Measurements from ENCODE around the gene UVRAG.

Gene UVRAG

DNA sequence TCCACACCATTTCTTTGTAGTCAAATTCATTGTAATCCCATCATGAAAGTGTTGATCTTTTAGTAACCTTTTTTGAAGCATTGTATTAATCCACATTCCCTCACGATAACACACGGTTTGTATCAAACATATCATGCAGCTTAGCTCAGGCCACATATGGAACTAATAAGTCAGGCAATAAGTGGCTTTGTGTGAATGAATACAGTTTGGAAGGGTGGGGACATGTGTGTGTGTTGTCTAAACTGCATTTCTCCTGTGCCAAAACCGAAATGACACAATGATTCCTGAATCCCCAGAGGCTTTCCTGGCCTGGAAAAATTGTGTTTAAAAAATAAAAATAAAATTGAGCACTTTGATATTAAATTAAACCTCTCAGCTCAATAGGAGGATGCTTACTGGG is 293.0 kb downstream of the UVRAG start:
- Histone ChIP-seq H3K27me3 (ENCODE audit: control insufficient read depth in 5 of 5, insufficient read depth in 4 of 5, low read length in 5 of 5) (no peaks in the 10 kb centered on the region), H3K27ac (ENCODE audit: low read depth, low read length) (no peak overlapping the region), H3K9me3 (ENCODE audit: control insufficient read depth in 5 of 5, low read length in 5 of 5) (peaks cover 0 to 4% (median 0%) of the 10 kb centered on the region in 5 donors), H3K4me3 (ENCODE audit: low read depth in 1 of 5, low read length in 5 of 5) (no peak overlapping the region), H3K4me1 (ENCODE audit: control insufficient read depth in 5 of 5, insufficient read depth in 5 of 5, low read length in 5 of 5) (peaks cover 0 to 17% (median 12%) of the 10 kb centered on the region in 5 donors), H3K9ac (ENCODE audit: low read length in 5 of 5) (no peak overlapping the region), H3K36me3 (ENCODE audit: control insufficient read depth in 5 of 5, insufficient read depth in 5 of 5, low read length in 5 of 5) (no peaks in the 10 kb centered on the region)

DNA sequence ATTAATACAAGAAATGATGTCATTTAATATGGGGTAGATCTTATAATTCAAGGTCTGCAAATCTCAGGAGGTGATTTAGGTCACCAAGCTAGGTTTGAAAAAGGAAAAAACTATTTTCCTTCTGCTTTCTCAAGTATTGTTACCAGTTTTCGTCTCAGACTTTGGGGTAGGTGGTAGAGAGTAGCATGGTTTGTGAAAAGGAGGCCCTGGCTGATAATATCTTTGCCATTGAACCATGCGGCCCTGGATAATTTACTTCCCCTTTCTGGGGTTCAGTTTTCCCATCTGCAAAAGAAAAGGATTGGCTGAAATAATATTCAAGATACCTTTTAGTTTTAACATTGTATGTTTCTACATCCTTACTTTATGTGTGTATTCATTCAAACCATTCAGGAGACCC is 299.2 kb downstream of the UVRAG start:
- Histone ChIP-seq H3K4me1 (ENCODE audit: control insufficient read depth in 5 of 5, insufficient read depth in 5 of 5, low read length in 5 of 5) (peaks cover 0 to 8% (median 0%) of the 10 kb centered on the region in 5 donors), H3K4me3 (ENCODE audit: low read depth in 1 of 5, low read length in 5 of 5) (no peak overlapping the region), H3K9me3 (ENCODE audit: control insufficient read depth in 5 of 5, low read length in 5 of 5) (peaks cover 0 to 4% (median 0%) of the 10 kb centered on the region in 5 donors)

DNA sequence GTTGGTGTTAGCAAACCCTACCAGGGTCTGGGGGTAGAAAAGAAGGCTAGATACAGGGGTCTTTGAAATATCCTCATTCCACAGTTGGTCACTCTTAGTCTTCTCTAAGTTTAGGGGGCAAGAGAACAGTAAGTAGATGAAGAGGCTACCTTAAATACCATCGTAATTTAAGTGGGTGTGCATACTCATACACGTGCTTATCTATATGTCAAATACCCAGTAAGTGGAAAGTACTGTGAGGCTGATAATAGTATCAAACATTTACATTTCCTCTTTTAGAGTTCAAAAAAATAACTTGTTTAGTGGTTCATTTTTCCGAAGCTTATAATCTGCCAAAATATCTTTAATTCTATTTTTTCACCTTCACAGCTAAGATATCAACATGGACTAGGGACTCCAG is 300.5 kb downstream of the UVRAG start:
- no peak overlapping the region for H3K27ac ChIP-seq (ENCODE audit: low read depth, low read length)
- no peak overlapping the region for H3K9ac ChIP-seq (ENCODE audit: low read length in 5 of 5)
- peaks cover 0 to 4% (median 0%) of the 10 kb centered on the region in 5 donors for H3K9me3 ChIP-seq (ENCODE audit: control insufficient read depth in 5 of 5, low read length in 5 of 5)
- no peaks in the 10 kb centered on the region for H3K27me3 ChIP-seq (ENCODE audit: control insufficient read depth in 5 of 5, insufficient read depth in 4 of 5, low read length in 5 of 5)
- H3K4me1 ChIP-seq (ENCODE audit: control insufficient read depth in 5 of 5, insufficient read depth in 5 of 5, low read length in 5 of 5): peaks cover 2 to 21% (median 13%) of the 10 kb centered on the region in 5 donors
- H3K4me3 ChIP-seq (ENCODE audit: low read depth in 1 of 5, low read length in 5 of 5): no peak overlapping the region
- H3K36me3 ChIP-seq (ENCODE audit: control insufficient read depth in 5 of 5, insufficient read depth in 5 of 5, low read length in 5 of 5): peaks cover 8 to 11% (median 9%) of the 10 kb centered on the region in 5 donors

More for the DNA sequence above, 299.2 kb downstream of the UVRAG start:
- Histone ChIP-seq H3K27ac (ENCODE audit: low read depth, low read length) (no peak overlapping the region), H3K36me3 (ENCODE audit: control insufficient read depth in 5 of 5, insufficient read depth in 5 of 5, low read length in 5 of 5) (peaks cover 8 to 11% (median 9%) of the 10 kb centered on the region in 5 donors), H3K27me3 (ENCODE audit: control insufficient read depth in 5 of 5, insufficient read depth in 4 of 5, low read length in 5 of 5) (no peaks in the 10 kb centered on the region), H3K9ac (ENCODE audit: low read length in 5 of 5) (no peak overlapping the region)

DNA sequence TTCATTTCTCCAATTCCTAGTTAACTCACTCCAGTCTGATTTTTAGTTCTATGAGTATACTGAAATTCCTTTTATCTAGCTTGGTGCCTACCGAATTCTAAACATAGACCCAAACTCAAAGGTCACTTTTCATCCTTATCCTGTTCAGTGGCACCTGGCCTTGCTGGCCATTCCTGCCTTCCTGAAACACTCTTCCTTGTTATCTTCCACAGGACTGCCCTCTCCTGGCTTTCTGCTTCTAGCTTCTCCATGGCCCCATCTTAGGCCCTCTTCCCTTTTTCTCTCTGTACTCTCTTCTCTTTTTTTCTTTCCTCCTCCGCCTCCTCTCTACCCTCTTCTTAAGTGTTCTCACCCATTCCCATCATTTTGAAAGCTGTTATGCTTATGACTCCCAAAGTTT is 304.0 kb downstream of the UVRAG start:
- Histone ChIP-seq H3K4me1 (ENCODE audit: control insufficient read depth in 5 of 5, insufficient read depth in 5 of 5, low read length in 5 of 5) (peaks cover 7 to 45% (median 34%) of the 10 kb centered on the region in 5 donors), H3K36me3 (ENCODE audit: control insufficient read depth in 5 of 5, insufficient read depth in 5 of 5, low read length in 5 of 5) (peaks cover 8 to 11% (median 9%) of the 10 kb centered on the region in 5 donors), H3K27ac (ENCODE audit: low read depth, low read length) (peak overlapping the region; percentile 51)

GRCh38 chr11:76119779-76120178 is 304.8 kb downstream of the UVRAG start:
- Histone ChIP-seq H3K9ac (ENCODE audit: low read length in 5 of 5) (no peak overlapping the region), H3K27ac (ENCODE audit: low read depth, low read length) (peak overlapping the region; percentile 51), H3K27me3 (ENCODE audit: control insufficient read depth in 5 of 5, insufficient read depth in 4 of 5, low read length in 5 of 5) (no peaks in the 10 kb centered on the region), H3K9me3 (ENCODE audit: control insufficient read depth in 5 of 5, low read length in 5 of 5) (no peaks in the 10 kb centered on the region), H3K4me1 (ENCODE audit: control insufficient read depth in 5 of 5, insufficient read depth in 5 of 5, low read length in 5 of 5) (peaks cover 7 to 47% (median 41%) of the 10 kb centered on the region in 5 donors), H3K4me3 (ENCODE audit: low read depth in 1 of 5, low read length in 5 of 5) (peak overlapping the region in 4 of 5 donors; percentile 43 to 52 (median 48)), H3K36me3 (ENCODE audit: control insufficient read depth in 5 of 5, insufficient read depth in 5 of 5, low read length in 5 of 5) (peaks cover 8 to 11% (median 9%) of the 10 kb centered on the region in 5 donors)

More for the DNA sequence above, 304.0 kb downstream of the UVRAG start:
- H3K4me3 ChIP-seq (ENCODE audit: low read depth in 1 of 5, low read length in 5 of 5): peak overlapping the region in 4 of 5 donors; percentile 43 to 52 (median 48)
- H3K9me3 ChIP-seq (ENCODE audit: control insufficient read depth in 5 of 5, low read length in 5 of 5): no peaks in the 10 kb centered on the region
- H3K27me3 ChIP-seq (ENCODE audit: control insufficient read depth in 5 of 5, insufficient read depth in 4 of 5, low read length in 5 of 5): no peaks in the 10 kb centered on the region
- H3K9ac ChIP-seq (ENCODE audit: low read length in 5 of 5): peak overlapping the region in 3 of 5 donors; percentile 9 to 32 (median 19)

GRCh38 chr11:76120513-76121101 is 305.6 kb downstream of the UVRAG start:
- no peaks in the 10 kb centered on the region for H3K9me3 ChIP-seq (ENCODE audit: control insufficient read depth in 5 of 5, low read length in 5 of 5)
- H3K4me1 ChIP-seq (ENCODE audit: control insufficient read depth in 5 of 5, insufficient read depth in 5 of 5, low read length in 5 of 5): peaks cover 7 to 56% (median 48%) of the 10 kb centered on the region in 5 donors
- peak overlapping the region; percentile 51 for H3K27ac ChIP-seq (ENCODE audit: low read depth, low read length)
- H3K4me3 ChIP-seq (ENCODE audit: low read depth in 1 of 5, low read length in 5 of 5): peak overlapping the region in 3 of 5 donors; percentile 8 to 39 (median 24)
- peak overlapping the region in 2 of 5 donors; percentile 7 to 30 for H3K9ac ChIP-seq (ENCODE audit: low read length in 5 of 5)
- peaks cover 8 to 11% (median 9%) of the 10 kb centered on the region in 5 donors for H3K36me3 ChIP-seq (ENCODE audit: control insufficient read depth in 5 of 5, insufficient read depth in 5 of 5, low read length in 5 of 5)
- no peaks in the 10 kb centered on the region for H3K27me3 ChIP-seq (ENCODE audit: control insufficient read depth in 5 of 5, insufficient read depth in 4 of 5, low read length in 5 of 5)

- Histone ChIP-seq H3K9me3 (ENCODE audit: control insufficient read depth in 5 of 5, low read length in 5 of 5) (no peaks in the 10 kb centered on the region), H3K9ac (ENCODE audit: low read length in 5 of 5) (no peak overlapping the region), H3K36me3 (ENCODE audit: control insufficient read depth in 5 of 5, insufficient read depth in 5 of 5, low read length in 5 of 5) (no peaks in the 10 kb centered on the region), H3K27me3 (ENCODE audit: control insufficient read depth in 5 of 5, insufficient read depth in 4 of 5, low read length in 5 of 5) (no peaks in the 10 kb centered on the region), H3K27ac (ENCODE audit: low read depth, low read length) (peak overlapping the region; percentile 63), H3K4me3 (ENCODE audit: low read depth in 1 of 5, low read length in 5 of 5) (no peak overlapping the region), H3K4me1 (ENCODE audit: control insufficient read depth in 5 of 5, insufficient read depth in 5 of 5, low read length in 5 of 5) (peaks cover 7 to 57% (median 50%) of the 10 kb centered on the region in 5 donors)
These were observed 308.2 kb downstream of the UVRAG start for GRCh38 chr11:76123248-76123647.

- peaks cover 9 to 64% (median 53%) of the 10 kb centered on the region in 5 donors for H3K4me1 ChIP-seq (ENCODE audit: control insufficient read depth in 5 of 5, insufficient read depth in 5 of 5, low read length in 5 of 5)
- no peak overlapping the region for H3K4me3 ChIP-seq (ENCODE audit: low read depth in 1 of 5, low read length in 5 of 5)
- H3K9me3 ChIP-seq (ENCODE audit: control insufficient read depth in 5 of 5, low read length in 5 of 5): no peaks in the 10 kb centered on the region
- peak overlapping the region in 2 of 5 donors; percentile 19 to 44 for H3K9ac ChIP-seq (ENCODE audit: low read length in 5 of 5)
- H3K27me3 ChIP-seq (ENCODE audit: control insufficient read depth in 5 of 5, insufficient read depth in 4 of 5, low read length in 5 of 5): no peaks in the 10 kb centered on the region
- H3K36me3 ChIP-seq (ENCODE audit: control insufficient read depth in 5 of 5, insufficient read depth in 5 of 5, low read length in 5 of 5): no peaks in the 10 kb centered on the region
- H3K27ac ChIP-seq (ENCODE audit: low read depth, low read length): peak overlapping the region; percentile 45
These were observed 310.1 kb downstream of the UVRAG start for GRCh38 chr11:76124905-76125770.

- H3K27me3 ChIP-seq (ENCODE audit: control insufficient read depth in 5 of 5, insufficient read depth in 4 of 5, low read length in 5 of 5): no peaks in the 10 kb centered on the region
- no peaks in the 10 kb centered on the region for H3K9me3 ChIP-seq (ENCODE audit: control insufficient read depth in 5 of 5, low read length in 5 of 5)
- peaks cover 10 to 71% (median 68%) of the 10 kb centered on the region in 5 donors for H3K4me1 ChIP-seq (ENCODE audit: control insufficient read depth in 5 of 5, insufficient read depth in 5 of 5, low read length in 5 of 5)
- no peak overlapping the region for H3K4me3 ChIP-seq (ENCODE audit: low read depth in 1 of 5, low read length in 5 of 5)
- H3K9ac ChIP-seq (ENCODE audit: low read length in 5 of 5): no peak overlapping the region
- H3K36me3 ChIP-seq (ENCODE audit: control insufficient read depth in 5 of 5, insufficient read depth in 5 of 5, low read length in 5 of 5): peaks cover 0 to 2% (median 0%) of the 10 kb centered on the region in 5 donors
- H3K27ac ChIP-seq (ENCODE audit: low read depth, low read length): peak overlapping the region; percentile 87
These were observed 314.7 kb downstream of the UVRAG start for GRCh38 chr11:76129729-76130128.

GRCh38 chr11:76131142-76131541 is 316.1 kb downstream of the UVRAG start:
- peak overlapping the region in 4 of 5 donors; percentile 8 to 82 (median 42) for H3K9ac ChIP-seq (ENCODE audit: low read length in 5 of 5)
- H3K4me1 ChIP-seq (ENCODE audit: control insufficient read depth in 5 of 5, insufficient read depth in 5 of 5, low read length in 5 of 5): peaks cover 14 to 77% (median 72%) of the 10 kb centered on the region in 5 donors
- H3K9me3 ChIP-seq (ENCODE audit: control insufficient read depth in 5 of 5, low read length in 5 of 5): no peaks in the 10 kb centered on the region
- peak overlapping the region; percentile 87 for H3K27ac ChIP-seq (ENCODE audit: low read depth, low read length)
- H3K36me3 ChIP-seq (ENCODE audit: control insufficient read depth in 5 of 5, insufficient read depth in 5 of 5, low read length in 5 of 5): peaks cover 0 to 2% (median 0%) of the 10 kb centered on the region in 5 donors
- no peak overlapping the region for H3K4me3 ChIP-seq (ENCODE audit: low read depth in 1 of 5, low read length in 5 of 5)
- no peaks in the 10 kb centered on the region for H3K27me3 ChIP-seq (ENCODE audit: control insufficient read depth in 5 of 5, insufficient read depth in 4 of 5, low read length in 5 of 5)
